HCT116 (cell line): ENCODE measurements around the gene PSENEN. TPM values are rescaled to one million over a fixed set of nuclear protein-coding genes. Genes with fewer than 3 reads are reported as not detected.

Source experiments
- ATAC-seq: fragments of 200-7000 bp; cut with Tn5 transposase; 2 replicates; pipeline ENCODE4 v1.9.1; 2020; ENCODE audit warnings: mild to moderate bottlenecking, moderate library complexity
- BruUV-seq: library from RNA; stranded (reverse); fragments of 400-500 nt; replicated peaks from 2 replicates; lab custom pipeline; 2021; lab: Mats Ljungman, UMichigan
- CTCF ChIA-PET: fragments of 300-600 bp; sonication (Branson Sonifier 250); formaldehyde crosslinking; loops from one replicate; lab custom pipeline; 2021; ENCODE audit warnings: antibody characterized with exemption; lab: Charles Lee
- POLR2A ChIA-PET: fragments of 300-600, 350-600 bp; sonication (Branson Sonifier 250); formaldehyde crosslinking; loops from one replicate; lab custom pipeline; 2021; ENCODE audit warnings: antibody characterized with exemption; lab: Charles Lee
- RAD21 ChIA-PET, 2 experiments: fragments of 300-600 bp; sonication (Branson Sonifier 250); formaldehyde crosslinking; loops; one replicate each; lab custom pipeline; 2023; ENCODE audit warnings: low total read pairs in 2 of 2; ENCODE audit not compliant: uncharacterized antibody in 2 of 2, unreplicated experiment in 2 of 2, low non-redundant PET in 1 of 2; lab: Charles Lee
- DNase-seq: peaks from one replicate; pipeline ENCODE4 v3.0.0-alpha.2; 2010; ENCODE audit warnings: low read depth, low spot score
- H2AFZ ChIP-seq: fragments of 200-600 bp; shearing (Covaris generic), sonication (generic); 2 replicates; pipeline ENCODE4 v1.6.1; 2017; ENCODE audit warnings: low read depth, mixed run types, mixed read lengths, antibody characterized with exemption, low read length; ENCODE audit not compliant: poor library complexity, severe bottlenecking
- H3K27ac ChIP-seq: 2 replicates; pipeline ENCODE4 v1.5.1; 2012; ENCODE audit warnings: low read depth, low read length
- H3K27me3 ChIP-seq: fragments of 200-600 bp; sonication (generic); 2 replicates; pipeline ENCODE4 v1.6.1; 2016; ENCODE audit warnings: mixed run types, low read length, mixed read lengths; ENCODE audit not compliant: insufficient read depth
- H3K36me3 ChIP-seq, 2 experiments: fragments of 200-500 bp in 1 of 2; fragments of 200-600 bp in 1 of 2; sonication (Bioruptor generic) in 1 of 2; sonication (generic) in 1 of 2; 2 replicates each; pipeline versions ENCODE4 v1.5.1 to v1.6.1; 2014 to 2016; ENCODE audit warnings: low read length in 2 of 2, inconsistent platforms in 1 of 2, mixed read lengths in 1 of 2, mixed run types in 1 of 2; ENCODE audit not compliant: insufficient read depth in 2 of 2, control insufficient read depth in 1 of 2
- H3K4me1 ChIP-seq, 2 experiments: fragments of 200-600 bp in 1 of 2; sonication (generic) in 1 of 2; 2 replicates each; pipeline versions ENCODE4 v1.5.1 to v1.6.1; 2012 to 2017; ENCODE audit warnings: low read length in 2 of 2, inconsistent platforms in 1 of 2, mild to moderate bottlenecking in 1 of 2, mixed read lengths in 1 of 2, mixed run types in 1 of 2, moderate library complexity in 1 of 2; ENCODE audit not compliant: insufficient read depth in 2 of 2, control insufficient read depth in 1 of 2
- H3K4me2 ChIP-seq: fragments of 200-600 bp; sonication (generic); 2 replicates; pipeline ENCODE4 v1.6.1; 2017; ENCODE audit warnings: mixed run types, low read length, mixed read lengths
- H3K4me3 ChIP-seq, 2 experiments: fragments of 200-600 bp in 1 of 2; sonication (generic) in 1 of 2; replicated peaks in 1 of 2; 2 replicates each; pipeline ENCODE4 v1.5.1; 2011 to 2016; ENCODE audit warnings: low read length in 2 of 2, control low read depth in 1 of 2, low read depth in 1 of 2, mild to moderate bottlenecking in 1 of 2, mixed read lengths in 1 of 2, mixed run types in 1 of 2
- H3K79me2 ChIP-seq: fragments of 200-600 bp; sonication (generic); 2 replicates; pipeline ENCODE4 v1.6.1; 2017; ENCODE audit warnings: mild to moderate bottlenecking, mixed run types, low read length, moderate library complexity, mixed read lengths; ENCODE audit not compliant: insufficient read depth
- H3K9ac ChIP-seq: fragments of 200-600 bp; sonication (generic); 2 replicates; pipeline ENCODE4 v1.6.1; 2016; ENCODE audit warnings: low read length, mixed read lengths
- H3K9me2 ChIP-seq: fragments of 200-600 bp; sonication (generic), shearing (Covaris generic); 2 replicates; pipeline ENCODE4 v1.6.1; 2017; ENCODE audit warnings: mixed run types, mild to moderate bottlenecking, moderate library complexity; ENCODE audit not compliant: insufficient read depth
- H3K9me3 ChIP-seq, 2 experiments: fragments of 200-500 bp in 1 of 2; fragments of 200-600 bp in 1 of 2; sonication (Bioruptor generic) in 1 of 2; sonication (generic) in 1 of 2; 2 replicates each; pipeline ENCODE4 v1.6.1; 2014 to 2017; ENCODE audit warnings: low read length in 2 of 2, mixed read lengths in 2 of 2, inconsistent platforms in 1 of 2, low read depth in 1 of 2, mild to moderate bottlenecking in 1 of 2, mixed run types in 1 of 2, moderate library complexity in 1 of 2; ENCODE audit not compliant: control insufficient read depth in 1 of 2, insufficient read depth in 1 of 2
- H4K20me1 ChIP-seq: fragments of 200-600 bp; sonication (generic), shearing (Covaris generic); 2 replicates; pipeline ENCODE4 v1.6.1; 2017; ENCODE audit warnings: mixed run types, mild to moderate bottlenecking, moderate library complexity; ENCODE audit not compliant: insufficient read depth
- ATF3 ChIP-seq: IDR thresholded peaks from 2 replicates; pipeline ENCODE4 v1.6.1; 2012
- CEBPB ChIP-seq: IDR thresholded peaks from 2 replicates; pipeline ENCODE4 v1.6.1; 2012; ENCODE audit warnings: low read depth
- CTCF ChIP-seq, 3 experiments: fragments of 200-600 bp in 1 of 3; sonication (generic) in 1 of 3; IDR thresholded peaks in 2 of 3; conservative IDR thresholded peaks in 1 of 3; 2 replicates each; pipeline ENCODE4 v1.5.1; 2012 to 2017; ENCODE audit warnings: low read depth in 2 of 3, low read length in 2 of 3, antibody characterized with exemption in 1 of 3, borderline replicate concordance in 1 of 3, control low read depth in 1 of 3, mild to moderate bottlenecking in 1 of 3, mixed read lengths in 1 of 3, mixed run types in 1 of 3, moderate library complexity in 1 of 3; ENCODE audit not compliant: insufficient read depth in 1 of 3
- EGR1 ChIP-seq: IDR thresholded peaks from 2 replicates; pipeline ENCODE4 v1.6.1; 2012; ENCODE audit warnings: low read depth
- ELF1 ChIP-seq: IDR thresholded peaks from 2 replicates; pipeline ENCODE4 v1.6.1; 2012; ENCODE audit warnings: low read depth, borderline replicate concordance
- EZH2 ChIP-seq: fragments of 200-600 bp; sonication (generic); IDR thresholded peaks from 2 replicates; pipeline ENCODE4 v1.6.1; 2017; ENCODE audit warnings: antibody characterized with exemption, mixed run types
- EZH2phosphoT487 ChIP-seq: fragments of 200-600 bp; IDR thresholded peaks from 2 replicates; pipeline ENCODE4 v1.6.1; 2018; ENCODE audit warnings: antibody characterized with exemption, borderline replicate concordance
- FOSL1 ChIP-seq: IDR thresholded peaks from 2 replicates; pipeline ENCODE4 v1.6.1; 2012; ENCODE audit warnings: low read depth
- MAX ChIP-seq: IDR thresholded peaks from 2 replicates; pipeline ENCODE4 v1.6.1; 2012
- POLR2AphosphoS5 ChIP-seq: IDR thresholded peaks from 2 replicates; pipeline ENCODE4 v1.6.1; 2011; ENCODE audit warnings: mild to moderate bottlenecking, low read depth, low read length, moderate library complexity
- RAD21 ChIP-seq: IDR thresholded peaks from 2 replicates; pipeline ENCODE4 v1.6.1; 2012; ENCODE audit warnings: low read depth, mild to moderate bottlenecking
- SIN3A ChIP-seq: IDR thresholded peaks from 2 replicates; pipeline ENCODE4 v1.6.1; 2012; ENCODE audit warnings: low read depth
- SP1 ChIP-seq: IDR thresholded peaks from 2 replicates; pipeline ENCODE4 v1.6.1; 2012; ENCODE audit warnings: low read depth
- SRF ChIP-seq: IDR thresholded peaks from 2 replicates; pipeline ENCODE4 v1.6.1; 2012; ENCODE audit warnings: low read depth
- YY1 ChIP-seq: IDR thresholded peaks from 2 replicates; pipeline ENCODE4 v1.6.1; 2011; ENCODE audit warnings: low read length, low read depth, moderate library complexity, mild to moderate bottlenecking; ENCODE audit not compliant: insufficient replicate concordance; ENCODE audit errors: extremely low read depth
- ZNF274 ChIP-seq: fragments of 200-500 bp; sonication (Bioruptor generic); IDR thresholded peaks from 2 replicates; pipeline ENCODE4 v1.6.1; 2014; ENCODE audit warnings: mild to moderate bottlenecking, low read depth, low read length, inconsistent platforms
- intact Hi-C: fragments of 100-400 bp; cut with micrococcal nuclease; formaldehyde crosslinking; loops from 2 replicates; pipeline ENCODE4 v1.10.0; 2022
- total RNA-seq: library from RNA; stranded (reverse); gene quantifications from one replicate; pipeline ENCODE4 v1.2.1, GENCODE V29; 2021; ENCODE audit not compliant: unreplicated experiment

The PSENEN gene
- total RNA-seq, 1 experiment from 2014 or later = 55.3 TPM

GRCh38 chr19:35773020-35773806, 27.8 kb downstream of the PSENEN start:
- Histone ChIP-seq H3K4me1 (peaks cover 9 to 16% of the 10 kb centered on the region in 2 experiments; a peak in 3 of 4 replicates), H3K27me3 (no peaks in the 10 kb centered on the region), H3K9me3 (no peaks in the 10 kb centered on the region), H3K4me3 (no peak overlapping the region), H3K36me3 (peaks cover 0 to 2% of the 10 kb centered on the region in 2 experiments; a peak in 1 of 4 replicates), H3K4me2 (no peak overlapping the region), H3K79me2 (0 out of 2 replicates have a peak, but pooled peaks cover 3% of the 10 kb centered on the region), H3K27ac (no peak overlapping the region), H3K9ac (no peak overlapping the region), H4K20me1 (no peaks in the 10 kb centered on the region), H2AFZ (no peak overlapping the region), H3K9me2 (no peaks in the 10 kb centered on the region)
- no TSS peak for BruUV-seq
- TF ChIP-seq SP1 (no peak), MAX (no peak)
- intact Hi-C loops = no loop called here
- ChIA-PET POLR2A (interaction anchor here (1.1 kb wide), 1 partner anchor 11 kb away, joined by 3 read pairs; no protein-coding TSS in a partner anchor), RAD21 (no interaction called here), CTCF (no interaction called here)
- DNase-seq = no peak
- ATAC-seq = no peak

- Histone ChIP-seq H2AFZ (peak overlapping the region; percentile 17), H3K27me3 (no peaks in the 10 kb centered on the region), H3K79me2 (0 out of 2 replicates have a peak, but pooled peaks cover 3% of the 10 kb centered on the region), H3K9me2 (no peaks in the 10 kb centered on the region), H3K4me2 (peak overlapping the region; percentile 77), H3K9ac (no peak overlapping the region), H3K36me3 (no peaks in the 10 kb centered on the region), H3K4me3 (peak overlapping the region in 1 of 2 experiments; percentile 65; a peak in 2 of 4 replicates), H4K20me1 (no peaks in the 10 kb centered on the region), H3K4me1 (peaks cover 9 to 16% of the 10 kb centered on the region in 2 experiments; a peak in 3 of 4 replicates), H3K27ac (no peak overlapping the region), H3K9me3 (no peaks in the 10 kb centered on the region)
- no TSS peak for BruUV-seq
- intact Hi-C loops = no loop called here
- ATAC-seq = no peak
- ChIA-PET POLR2A (no interaction called here), CTCF (no interaction called here), RAD21 (no interaction called here)
- DNase-seq = no peak
- no peak for TF ChIP-seq SIN3A
- no peak for TF ChIP-seq CTCF (IDR thresholded peaks at IDR 0.05 in 2 of 3, conservative IDR thresholded peaks at IDR 0.05 in 1 of 3; ENCODE audit: borderline replicate concordance in 1 of 3, insufficient read depth in 1 of 3, low read depth in 2 of 3, low read length in 2 of 3)
- no peak for TF ChIP-seq ATF3
- TF ChIP-seq CEBPB = no peak
- no peak for TF ChIP-seq EGR1
- no peak for TF ChIP-seq ZNF274
- no peak for TF ChIP-seq EZH2
- TF ChIP-seq ELF1 = no peak
- no peak for TF ChIP-seq RAD21
- no peak for TF ChIP-seq EZH2phosphoT487
- TF ChIP-seq FOSL1 = no peak
- TF ChIP-seq YY1 = no peak
- TF ChIP-seq SRF = no peak
- no peak for TF ChIP-seq POLR2AphosphoS5
- no peak for TF ChIP-seq SP1
- no peak for TF ChIP-seq MAX
Observed at GRCh38 chr19:35774274-35775045, 29.0 kb downstream of the PSENEN start.
